Measurements from ENCODE around the gene RASAL2.

DNA sequence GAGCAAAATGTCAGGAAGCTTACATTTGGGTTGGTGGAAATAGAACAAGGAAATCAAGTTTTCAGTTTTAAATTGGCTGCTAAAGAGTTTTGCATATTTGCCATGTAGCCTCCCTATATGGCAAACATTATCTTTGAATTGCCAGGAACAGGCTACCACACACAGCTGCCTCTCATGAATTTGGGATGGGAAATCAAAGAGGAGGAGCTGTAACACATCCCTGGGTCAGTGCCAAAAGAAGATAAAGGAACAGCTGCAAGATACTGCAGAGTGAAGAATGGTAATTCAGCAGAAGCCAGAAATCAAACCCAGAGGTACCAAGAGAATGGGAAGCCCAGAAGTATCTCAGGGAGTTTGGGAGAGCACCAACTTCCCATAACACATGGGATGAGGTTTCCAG lies 18.6 kb upstream of the RASAL2 start:
- TF ChIP-seq BHLHE40 (IDR thresholded peaks at IDR 0.05; ENCODE audit: low read depth, low read length) (no peak), CEBPB (IDR thresholded peaks at IDR 0.05; ENCODE audit: low read depth, low read length) (no peak), POLR2A (IDR thresholded peaks at IDR 0.05; ENCODE audit: low read depth, low read length) (no peak), RFX5 (IDR thresholded peaks at IDR 0.05; ENCODE audit: low read depth, low read length) (no peak)
- TF ChIP-seq, protein P1, sequence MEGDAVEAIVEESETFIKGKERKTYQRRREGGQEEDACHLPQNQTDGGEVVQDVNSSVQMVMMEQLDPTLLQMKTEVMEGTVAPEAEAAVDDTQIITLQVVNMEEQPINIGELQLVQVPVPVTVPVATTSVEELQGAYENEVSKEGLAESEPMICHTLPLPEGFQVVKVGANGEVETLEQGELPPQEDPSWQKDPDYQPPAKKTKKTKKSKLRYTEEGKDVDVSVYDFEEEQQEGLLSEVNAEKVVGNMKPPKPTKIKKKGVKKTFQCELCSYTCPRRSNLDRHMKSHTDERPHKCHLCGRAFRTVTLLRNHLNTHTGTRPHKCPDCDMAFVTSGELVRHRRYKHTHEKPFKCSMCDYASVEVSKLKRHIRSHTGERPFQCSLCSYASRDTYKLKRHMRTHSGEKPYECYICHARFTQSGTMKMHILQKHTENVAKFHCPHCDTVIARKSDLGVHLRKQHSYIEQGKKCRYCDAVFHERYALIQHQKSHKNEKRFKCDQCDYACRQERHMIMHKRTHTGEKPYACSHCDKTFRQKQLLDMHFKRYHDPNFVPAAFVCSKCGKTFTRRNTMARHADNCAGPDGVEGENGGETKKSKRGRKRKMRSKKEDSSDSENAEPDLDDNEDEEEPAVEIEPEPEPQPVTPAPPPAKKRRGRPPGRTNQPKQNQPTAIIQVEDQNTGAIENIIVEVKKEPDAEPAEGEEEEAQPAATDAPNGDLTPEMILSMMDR (conservative IDR thresholded peaks at IDR 0.05; ENCODE audit: low read depth, low read length): no peak
